NCI-H748 treated with DMSO at 0.1 percent for 48 hours (cell line): ENCODE measurements around the gene FOXR1.
A peak's percentile ranks its signal among the peaks of the same experiment; 100 is the strongest.

Experiments used
- DNase-seq: peaks from one replicate; lab custom pipeline; 2025; lab: John Stamatoyannopoulos, UW

The FOXR1 gene, protein sequence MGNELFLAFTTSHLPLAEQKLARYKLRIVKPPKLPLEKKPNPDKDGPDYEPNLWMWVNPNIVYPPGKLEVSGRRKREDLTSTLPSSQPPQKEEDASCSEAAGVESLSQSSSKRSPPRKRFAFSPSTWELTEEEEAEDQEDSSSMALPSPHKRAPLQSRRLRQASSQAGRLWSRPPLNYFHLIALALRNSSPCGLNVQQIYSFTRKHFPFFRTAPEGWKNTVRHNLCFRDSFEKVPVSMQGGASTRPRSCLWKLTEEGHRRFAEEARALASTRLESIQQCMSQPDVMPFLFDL

DNA sequence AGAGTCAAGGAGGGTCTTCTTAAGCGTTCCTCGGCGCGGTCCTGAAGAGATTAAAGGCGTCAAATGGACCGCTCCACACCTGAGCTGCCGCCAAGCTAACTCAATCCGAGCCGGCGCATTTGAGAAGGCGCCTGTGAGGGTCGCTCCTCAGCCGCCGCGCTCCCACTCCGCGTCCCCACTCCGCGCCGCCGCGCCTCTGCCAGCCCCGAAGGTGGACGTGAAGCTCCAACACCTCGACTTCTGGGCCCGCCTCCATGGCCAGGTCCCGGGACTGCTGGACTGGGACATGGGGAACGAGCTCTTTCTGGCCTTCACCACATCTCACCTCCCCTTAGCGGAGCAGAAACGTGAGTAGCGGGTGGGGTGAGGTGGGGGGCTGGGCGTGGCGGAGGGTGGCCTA lies at the start of gene FOXR1:
TSS of gene FOXR1 (plus strand) at position 116 of the 400 bp plus-strand sequence. CDS start at position 287, 171 bp downstream.
- DNase-seq: no peak

DNA sequence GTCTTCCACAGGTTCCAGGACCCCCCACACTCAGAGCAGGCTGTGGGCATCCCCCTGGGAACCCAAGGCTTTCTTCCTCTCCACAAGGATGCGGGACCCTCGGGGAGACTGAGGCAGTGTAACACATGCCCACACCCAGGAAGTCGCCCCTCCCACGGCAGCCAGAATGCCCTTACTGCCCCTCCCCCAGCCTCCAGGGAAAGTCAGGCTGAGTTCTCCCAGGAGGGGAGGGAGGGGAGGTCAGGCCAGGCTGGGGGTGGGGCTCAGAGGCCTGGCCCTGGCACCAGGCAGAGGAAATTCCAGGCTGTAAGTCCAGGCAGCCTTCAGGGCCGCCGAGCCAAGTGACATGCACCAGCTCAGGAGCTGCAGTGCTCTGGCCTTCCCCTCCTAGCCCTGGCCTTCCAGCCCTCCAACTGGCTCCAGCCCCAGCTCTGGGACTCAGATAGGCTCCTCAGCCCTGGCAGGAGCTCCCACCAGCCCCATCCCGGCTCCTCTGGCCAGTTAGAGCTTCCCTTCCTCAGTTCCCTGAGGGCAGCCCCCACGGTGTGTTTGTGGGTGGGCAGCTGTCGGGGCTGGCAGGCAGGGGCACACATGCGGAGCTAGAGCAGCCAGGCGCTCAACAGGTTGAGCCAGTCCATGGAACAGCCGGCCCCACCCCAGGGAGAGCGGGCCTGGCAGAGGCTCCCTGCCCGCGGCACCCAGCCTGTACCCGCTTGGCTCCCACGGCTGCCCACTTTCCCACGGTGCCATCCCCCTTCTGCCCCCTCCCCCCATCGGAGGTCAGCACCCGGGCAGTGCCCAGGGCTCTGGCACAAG lies 49.4 kb upstream of the FOXR1 start:
- no peak for DNase-seq

DNA sequence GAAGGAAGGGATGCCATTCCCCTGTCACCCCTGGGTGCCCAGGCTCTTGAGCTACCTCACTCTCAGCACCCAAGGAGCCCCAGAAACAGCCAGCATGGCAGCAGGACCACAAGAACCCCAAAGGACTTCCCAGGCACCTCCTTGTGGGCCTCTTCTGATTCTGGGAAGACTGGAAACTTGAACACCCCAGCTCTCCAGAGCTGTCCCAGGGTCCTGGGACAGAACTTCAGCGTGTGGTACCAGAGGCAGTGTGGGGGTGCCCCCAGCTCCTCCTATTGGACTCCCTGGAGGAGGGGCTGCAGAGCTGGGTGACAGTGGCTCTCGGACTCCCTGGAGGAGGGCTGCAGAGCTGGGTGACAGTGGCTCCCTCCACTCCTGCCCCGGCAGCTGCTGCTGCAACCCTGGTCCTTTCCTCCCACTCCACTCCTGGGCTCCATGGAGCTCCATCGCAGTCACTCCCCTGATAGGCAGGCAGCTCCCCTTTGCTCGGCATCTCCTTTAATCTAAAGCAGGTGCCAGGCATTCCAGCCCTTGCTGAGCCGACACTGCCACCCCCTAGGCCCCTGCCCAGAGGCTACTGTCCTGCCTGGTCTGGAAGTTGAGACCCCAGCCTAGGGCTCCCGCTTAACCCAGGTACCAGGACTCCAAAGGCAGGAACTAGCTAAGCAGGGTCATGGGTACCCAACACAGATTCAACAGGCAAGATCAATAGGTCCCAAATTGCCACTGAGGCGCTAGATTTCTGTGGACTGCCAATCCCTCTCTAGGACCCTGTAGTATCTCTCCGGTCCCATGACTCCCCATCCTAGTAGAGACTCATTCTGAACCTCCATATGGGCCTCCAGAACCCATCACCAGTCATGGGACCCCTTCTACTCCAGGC lies 48.6 kb upstream of the FOXR1 start:
- DNase-seq: no peak

DNA sequence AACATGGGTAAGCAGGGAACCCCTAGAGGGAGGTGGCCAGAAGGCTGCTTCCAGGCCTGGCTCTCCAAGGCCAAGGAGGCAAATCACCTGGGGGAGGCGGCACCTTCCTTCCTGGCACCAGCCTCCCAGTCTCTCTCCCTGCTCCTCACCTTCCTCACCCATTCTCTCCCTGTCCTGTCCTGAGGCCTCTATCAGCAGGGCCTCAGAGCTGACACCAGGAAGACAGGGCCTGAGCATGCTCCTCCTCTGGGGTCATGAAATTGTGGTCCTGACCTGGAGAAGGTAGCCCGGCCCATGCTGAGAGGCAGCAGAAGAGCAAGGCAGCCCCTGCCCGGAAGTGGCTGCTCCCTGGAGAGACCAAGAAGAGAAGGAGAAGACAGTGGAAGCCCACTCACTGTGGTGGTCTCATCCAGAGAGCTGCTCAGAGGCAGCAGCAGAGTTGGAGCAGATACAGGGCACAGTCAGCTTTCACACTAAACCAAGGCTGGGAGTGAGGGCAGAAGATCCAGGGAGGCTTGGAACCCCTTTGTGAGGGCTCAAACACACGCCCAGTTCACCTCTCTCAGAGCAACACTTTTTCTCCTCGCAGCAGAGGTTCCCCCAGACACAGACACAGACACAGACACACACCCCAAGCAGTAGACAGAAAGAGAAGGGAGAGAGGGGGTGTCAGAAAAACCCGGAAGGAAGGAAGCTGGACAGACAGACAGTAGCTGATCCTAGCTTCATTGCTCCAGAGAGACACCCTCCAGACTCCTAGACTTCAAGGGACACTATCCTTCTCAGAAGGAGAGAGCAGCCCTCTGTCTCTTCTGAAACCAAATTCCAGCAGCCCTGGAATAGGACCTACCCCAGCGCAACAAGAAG lies 47.6 kb upstream of the FOXR1 start:
- DNase-seq: no peak

DNA sequence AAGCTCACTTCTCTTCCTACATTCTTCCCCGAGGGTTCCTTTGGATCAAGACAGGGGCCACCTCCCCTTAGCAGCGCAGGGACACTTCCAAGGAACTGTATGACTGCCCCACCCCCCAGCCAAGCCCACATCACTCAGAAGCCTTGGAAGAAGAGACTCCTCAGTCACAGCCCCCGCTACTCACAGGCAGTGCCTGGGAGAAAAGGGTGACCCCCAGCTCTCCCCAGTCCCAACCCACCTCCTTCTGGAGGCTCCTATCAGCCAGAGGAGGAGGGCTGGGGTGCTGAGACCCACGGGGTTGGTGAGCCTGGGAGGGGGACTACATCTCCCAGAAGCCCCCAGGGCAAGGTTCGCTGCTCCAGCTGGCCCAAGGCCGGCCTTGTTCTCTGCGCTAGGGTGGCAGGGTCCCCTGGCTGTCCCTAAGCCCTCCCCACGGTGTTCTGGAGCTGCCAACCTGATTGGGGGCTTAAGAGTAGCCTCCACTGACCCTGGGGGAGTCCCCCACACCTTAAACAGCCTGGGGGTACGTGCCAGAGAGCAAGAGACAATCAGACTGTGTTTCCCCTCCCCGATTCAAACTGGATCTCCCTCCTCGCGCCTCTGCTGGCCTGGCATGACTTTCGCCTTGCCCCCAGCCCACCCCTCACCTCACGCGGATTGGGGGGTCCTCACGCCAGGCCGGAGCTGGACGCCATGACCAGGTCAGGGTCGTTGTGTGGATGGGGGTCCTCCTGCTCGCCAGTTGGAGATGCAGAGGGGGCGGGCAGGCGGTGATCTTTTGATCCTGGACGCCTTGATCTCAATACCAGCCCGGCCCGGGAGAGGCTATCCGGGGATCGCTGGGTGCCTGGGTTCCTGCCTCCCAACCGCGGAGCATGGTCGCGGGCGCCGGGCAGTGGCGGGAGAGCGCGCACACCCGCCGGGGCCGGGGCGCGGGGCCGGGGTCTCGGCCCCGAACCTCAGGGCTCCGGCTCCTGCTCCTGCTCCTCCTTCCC lies 46.7 kb upstream of the FOXR1 start:
- DNase-seq: no peak

DNA sequence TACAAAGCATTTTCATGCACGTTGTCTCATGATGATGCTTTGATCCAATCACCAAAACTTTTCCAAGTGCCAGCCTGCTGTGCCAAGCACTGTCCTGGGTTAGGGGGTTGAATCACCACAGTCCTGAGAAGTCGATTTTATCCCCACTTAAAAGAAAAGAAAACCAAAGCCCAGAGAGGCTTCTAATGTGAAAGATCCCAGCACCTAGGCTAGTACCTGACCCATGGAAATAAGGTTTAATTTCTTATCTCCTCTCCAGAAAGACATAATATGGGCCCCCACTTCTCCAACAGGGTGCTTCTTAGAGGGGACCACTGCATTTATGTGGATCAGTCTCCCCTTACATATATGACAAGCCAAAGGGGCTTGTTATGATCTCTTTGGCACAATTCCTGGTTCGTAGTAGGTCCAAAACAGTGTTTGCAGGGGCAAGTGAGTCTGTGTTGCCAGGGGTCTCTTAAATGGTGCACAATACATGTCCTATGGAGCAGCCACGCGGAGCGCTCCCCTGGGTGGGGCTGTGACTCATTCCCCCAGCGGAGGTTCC lies 43.9 kb upstream of the FOXR1 start:
- no peak for DNase-seq

DNA sequence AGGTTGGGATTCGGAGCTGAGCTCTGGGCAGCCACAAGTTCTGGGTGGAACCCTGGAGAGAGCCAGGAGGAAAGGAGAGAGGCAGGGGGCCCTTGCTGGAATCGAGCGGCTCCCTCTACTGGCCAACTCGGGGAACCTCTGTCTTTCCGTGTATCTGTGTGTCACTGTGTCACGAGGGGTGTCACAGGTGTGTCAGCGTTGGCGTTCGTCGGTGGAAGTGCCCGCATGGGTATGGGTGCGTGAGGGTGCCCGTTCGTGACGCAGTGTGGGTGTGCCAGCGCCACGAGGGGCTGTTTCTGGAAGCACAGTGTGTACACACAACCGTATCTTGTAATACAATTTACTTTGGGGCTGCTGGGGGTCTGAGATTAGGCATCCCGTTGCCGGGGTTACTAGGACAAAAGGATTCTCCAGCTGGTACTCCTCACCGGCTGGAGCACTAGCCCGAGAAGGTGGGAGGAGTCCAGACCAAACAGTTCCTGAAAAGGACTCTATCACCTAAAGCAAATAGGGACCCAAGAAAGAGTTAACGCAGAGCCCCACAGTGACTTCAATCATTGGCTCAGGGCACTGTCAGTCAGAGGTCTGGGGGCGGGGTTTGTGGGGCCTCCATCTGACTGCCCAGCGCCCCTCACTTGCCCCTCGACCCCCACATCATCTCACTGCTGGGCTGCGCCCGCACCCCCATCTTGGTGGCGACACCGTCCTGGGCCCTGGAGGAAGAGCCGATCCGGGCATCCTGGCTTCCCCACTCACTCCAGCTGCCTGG lies 43.3 kb upstream of the FOXR1 start:
- DNase-seq: peak; percentile 76

DNA sequence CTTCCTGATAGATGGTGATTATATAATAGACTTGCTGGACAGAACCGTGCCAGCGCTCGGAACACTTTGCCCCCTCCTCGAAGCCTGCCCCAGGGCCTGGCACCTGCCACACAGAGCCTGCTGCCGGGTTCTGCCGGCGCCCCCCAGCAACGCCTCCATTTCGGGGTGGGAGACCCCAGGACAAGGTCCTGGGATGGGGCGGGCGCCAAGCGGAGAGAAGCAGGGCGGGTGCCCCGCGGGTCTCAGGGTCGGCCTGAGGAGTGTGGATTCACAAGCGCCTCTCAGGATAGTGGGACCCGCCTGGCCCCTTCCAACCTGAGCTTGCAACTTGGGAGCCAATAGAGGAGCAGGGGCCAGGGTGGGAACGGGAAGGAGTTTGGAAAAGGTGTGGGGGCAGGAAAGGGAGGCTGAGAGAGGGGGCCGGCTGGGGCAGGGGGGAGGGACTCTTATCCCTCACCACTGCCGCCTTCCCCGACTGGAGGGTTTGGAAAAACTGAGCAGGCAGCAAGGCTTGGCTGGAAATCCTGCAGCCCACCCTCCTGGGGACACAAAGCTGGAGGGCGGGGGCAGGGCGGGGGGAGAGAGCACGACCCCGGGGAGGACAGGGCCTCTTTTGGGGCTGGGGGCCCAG lies 42.6 kb upstream of the FOXR1 start:
- DNase-seq: no peak

DNA sequence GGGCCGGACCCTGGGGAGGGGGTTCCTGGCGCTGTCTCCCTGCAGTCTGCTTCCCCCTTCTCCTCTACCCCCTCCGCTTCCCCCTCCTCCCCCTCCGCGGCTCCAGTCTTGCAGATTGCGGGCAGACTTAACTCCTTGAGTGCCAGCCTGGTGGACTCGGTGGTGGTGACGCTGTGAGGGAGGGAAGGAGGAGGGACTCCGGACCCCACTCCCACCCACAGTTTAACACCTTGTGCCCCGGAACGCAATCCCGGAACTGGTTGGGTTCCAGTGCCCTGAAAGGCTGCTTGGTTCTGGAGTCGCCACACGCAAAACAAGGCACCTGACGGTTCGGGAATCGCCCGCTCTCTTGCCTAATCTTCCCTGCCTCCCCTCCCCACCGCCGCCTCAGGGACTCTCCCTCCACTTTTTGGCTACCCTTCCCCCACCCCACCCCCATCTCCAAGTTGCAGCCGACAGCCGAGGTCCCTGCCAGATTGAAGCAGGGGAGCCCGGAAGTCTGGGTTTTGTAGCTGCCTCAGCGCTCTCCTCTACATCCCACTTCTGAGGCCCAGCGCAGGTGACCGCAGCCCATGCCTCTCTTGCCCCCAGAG lies 42.0 kb upstream of the FOXR1 start:
- no peak for DNase-seq

DNA sequence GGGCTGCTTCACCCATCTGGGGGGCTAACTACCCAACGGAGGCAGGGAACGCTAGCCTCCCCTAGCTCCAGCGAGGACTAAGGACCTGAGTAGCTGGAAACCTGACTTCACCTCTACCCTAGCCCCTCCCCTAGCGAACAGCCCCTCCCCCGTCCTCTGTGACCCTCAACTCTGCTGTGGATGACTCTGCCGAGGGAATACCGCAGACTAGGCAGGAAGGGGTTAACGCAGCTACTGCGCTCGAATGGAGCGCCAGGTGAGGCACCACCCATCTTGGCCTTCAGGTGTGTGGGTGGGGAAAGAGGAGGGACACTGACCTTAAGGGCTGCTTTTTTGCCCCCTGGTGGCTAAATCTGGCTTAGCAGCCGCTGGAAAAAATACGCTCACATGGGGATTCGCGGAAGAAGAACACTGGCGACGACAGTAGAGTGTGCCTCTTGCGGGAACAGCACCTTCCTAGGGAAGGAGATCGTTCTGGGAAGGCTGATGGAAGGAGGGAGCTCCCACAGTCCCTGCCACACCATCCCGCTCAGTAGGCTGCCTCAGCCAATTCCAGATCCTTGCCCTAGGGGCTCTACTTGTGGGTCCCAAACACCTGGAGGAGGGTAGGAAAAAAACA lies 41.4 kb upstream of the FOXR1 start:
- DNase-seq: peak; percentile 66

DNA sequence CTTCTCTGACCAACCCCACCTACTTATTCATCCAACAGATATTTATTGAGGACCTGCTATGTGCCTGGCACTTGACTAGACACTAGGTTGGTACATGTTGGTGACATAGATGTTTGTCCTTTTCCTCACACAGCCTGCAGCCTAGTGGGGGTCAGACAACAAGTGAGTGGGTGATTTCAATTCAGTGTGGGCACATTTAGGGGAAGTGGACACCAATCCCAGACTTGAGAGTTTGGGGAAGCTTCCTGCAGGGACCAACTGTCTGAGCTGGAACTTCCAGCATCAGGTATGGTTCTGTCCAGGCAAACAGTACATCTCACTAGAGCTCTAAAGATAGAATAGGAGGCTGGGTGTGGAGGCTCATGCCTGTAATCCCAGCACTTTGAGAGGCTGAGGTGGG lies 40.0 kb upstream of the FOXR1 start:
- no peak for DNase-seq

DNA sequence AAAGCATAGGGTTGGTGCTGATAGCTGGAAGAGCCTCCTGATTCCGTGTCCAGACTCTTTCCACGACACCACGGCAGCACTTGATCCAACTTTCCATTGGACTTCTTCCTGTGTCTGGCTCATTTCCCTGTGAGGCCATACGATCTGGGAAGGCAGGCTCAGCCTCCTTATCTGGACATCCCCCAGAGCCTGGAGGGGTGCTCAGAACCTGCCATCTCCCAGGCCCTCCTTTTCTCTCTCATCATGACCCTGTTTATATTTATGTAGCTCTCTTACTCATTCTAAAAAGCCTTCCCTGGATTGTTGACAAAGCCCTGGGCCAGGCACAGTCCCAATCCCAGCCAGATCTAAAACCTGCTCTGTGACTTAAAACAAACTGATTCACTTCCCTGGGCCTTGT lies 38.1 kb upstream of the FOXR1 start:
- no peak for DNase-seq

DNA sequence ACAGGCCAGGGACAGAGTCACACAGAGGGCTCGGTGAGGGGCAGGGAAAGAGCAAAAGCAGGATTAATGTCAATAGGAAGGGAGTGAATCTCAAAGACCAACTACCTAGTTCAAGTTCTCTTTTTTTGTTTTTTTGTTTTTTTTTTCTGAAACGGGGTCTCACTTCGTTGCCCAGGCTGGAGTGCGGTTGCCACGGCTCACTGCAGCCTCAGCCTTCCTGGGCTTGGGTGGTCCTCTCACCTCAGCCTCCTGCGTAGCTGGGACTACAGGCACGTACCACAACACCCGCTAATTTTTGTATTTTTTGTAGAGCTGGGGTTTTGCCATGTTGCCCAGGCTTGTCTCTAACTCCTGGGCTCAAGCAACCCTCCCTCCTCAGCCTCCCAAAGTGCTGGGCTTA lies 36.2 kb upstream of the FOXR1 start:
- no peak for DNase-seq

DNA sequence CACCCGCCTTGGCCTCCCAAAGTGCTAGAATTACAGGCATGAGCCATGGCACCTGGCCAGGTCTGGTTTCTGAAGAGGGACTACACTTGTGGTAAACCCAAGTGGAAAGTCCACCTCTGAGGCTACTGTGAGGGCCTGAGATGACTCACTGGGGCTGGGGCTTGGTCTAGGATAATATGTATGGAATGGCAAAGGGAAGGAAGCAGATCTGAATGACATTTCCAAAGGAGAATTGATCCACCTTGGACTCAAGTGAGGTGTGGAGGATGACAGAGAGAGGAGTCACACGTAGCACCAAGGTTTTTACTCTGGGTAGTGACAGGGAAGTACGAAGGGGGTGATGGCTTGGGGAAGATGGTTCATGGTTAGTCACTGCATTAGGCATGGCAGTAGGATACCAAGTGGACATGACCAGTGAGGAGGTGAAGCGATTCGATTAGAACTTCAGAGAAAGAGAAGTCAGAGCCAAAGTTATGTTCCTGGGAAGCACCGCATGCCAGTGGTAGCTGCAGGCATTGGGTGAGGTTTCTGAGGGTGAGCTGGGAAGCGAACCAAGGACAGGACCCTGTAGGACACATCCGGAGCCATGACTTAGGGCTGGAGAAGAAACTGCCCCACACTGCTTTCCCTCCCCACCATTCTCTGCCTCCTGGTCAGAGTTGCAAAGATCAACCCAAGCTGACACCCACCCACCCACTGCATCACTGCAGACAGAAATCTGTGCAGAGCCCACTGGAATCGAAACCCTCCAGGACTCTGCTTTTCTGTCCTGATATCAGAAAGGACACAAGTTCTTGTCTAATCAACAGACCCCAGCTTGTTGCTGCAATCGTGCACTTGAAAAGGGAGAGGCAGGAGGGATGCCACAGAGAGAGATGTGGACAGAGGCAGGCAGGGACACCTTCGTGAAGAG lies 32.8 kb upstream of the FOXR1 start:
- DNase-seq: no peak

DNA sequence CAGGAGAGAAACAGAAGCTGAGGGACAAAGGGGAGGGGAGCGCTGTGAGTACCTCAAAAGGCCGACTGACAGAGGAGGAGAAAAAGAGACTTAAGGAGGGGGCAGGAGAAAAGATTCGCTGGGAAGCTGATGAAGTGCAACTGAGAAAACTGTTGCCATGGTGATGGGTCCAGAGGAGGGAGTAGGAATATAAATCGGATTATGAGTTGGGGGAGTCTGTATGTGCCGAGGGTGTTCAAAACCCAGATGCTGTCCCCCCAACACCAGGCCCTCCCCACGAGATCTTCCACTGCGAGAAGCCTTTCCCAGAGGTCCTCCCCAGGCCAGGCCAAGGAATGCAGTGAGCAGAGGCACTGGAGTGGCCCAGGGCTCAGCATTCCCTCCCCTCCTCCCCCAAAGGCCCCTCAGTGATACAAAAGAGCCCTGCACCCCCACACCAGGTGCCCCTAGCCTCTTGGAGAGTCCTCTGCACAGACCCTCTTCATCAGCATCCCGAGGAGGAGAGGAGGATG lies 32.1 kb upstream of the FOXR1 start:
- DNase-seq: no peak

DNA sequence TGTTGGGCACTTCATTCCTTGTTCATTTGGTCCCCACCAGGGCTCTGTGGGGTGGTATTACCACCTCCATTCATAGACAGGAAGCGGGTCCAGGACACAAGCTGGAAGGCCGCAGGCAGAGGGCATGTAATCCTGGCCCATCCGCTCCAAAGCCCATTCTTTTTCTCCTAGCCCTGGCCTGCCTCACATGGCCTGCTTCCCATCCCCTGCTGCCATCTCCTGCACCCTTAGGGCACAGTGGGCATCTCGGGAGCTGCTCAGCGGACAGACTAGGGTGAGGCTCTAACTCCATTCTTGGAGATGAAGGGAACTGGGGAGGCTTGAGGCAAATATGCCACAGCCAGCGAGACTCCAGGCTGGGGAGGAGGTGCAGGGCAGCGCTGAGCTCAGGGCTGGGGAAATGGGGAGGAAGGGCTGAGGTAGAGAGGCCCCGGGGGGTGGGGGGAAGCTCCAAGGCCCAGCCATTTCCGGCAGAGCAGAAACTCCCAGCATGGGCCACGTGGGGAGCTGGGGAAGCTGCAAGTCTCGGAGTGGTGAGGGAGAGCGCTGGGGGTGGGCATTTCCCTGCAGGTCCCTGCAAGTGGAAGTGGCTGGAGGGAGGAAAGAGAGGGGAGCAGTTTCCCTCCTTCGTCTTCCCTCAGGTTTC lies 31.5 kb upstream of the FOXR1 start:
- no peak for DNase-seq
